Activated T-cell treated with anti-CD3 and anti-CD28 coated beads for 1 hour (primary cell): ENCODE measurements around the gene AUH.

Source experiments
- DNase-seq: peaks from one replicate; pipeline ENCODE4 v3.0.0-alpha.2; 2020; ENCODE audit warnings: low read depth

AUH gene

DNA sequence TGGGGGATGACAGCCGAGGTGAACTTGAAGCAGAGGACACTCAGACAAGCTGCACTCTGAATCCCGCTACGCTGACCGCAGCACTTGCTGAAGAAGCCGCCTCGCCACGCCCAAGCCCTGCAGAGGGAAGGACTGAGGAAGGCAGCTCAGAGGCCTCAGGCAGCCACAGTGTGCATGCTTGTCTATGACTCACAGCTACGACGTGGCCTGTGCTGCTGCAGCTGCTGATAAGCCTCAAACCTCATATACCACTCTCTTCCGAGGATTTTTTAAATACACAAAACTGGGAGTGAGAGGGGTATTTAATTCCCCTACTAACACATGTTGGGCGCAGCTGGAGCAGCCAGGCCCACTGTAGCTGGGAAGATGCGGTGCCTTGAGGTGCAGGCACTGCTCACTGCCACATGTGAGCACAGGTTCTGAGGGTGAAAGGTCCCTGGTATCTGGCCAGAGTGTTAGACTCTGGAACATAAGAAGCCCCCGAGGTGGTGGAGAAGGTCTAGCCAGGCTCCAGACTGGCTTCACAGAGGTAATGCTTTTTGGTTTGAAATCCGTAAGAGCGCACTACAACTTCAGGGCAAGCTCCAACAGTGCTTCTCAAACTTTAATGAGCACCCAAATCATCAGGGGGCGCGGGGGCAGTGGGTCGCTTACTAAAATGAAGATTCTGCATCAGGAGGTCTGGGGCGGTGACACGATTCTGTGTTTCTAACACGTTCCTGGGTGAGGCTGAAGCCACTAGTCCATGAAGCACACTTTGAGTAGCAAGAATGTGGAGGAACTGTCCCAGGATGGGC is 196.8 kb downstream of the AUH start:
- peak; percentile 20 for DNase-seq
